K562 (cell line): ENCODE results near the gene GALR3. TPM values are rescaled to one million over a fixed set of nuclear protein-coding genes. Genes with fewer than 3 reads are reported as not detected.

Source experiments
- ATAC-seq: fragments of 200-7000 bp; cut with Tn5 transposase; 3 replicates; pipeline ENCODE4 v1.9.1; 2020; ENCODE audit warnings: moderate library complexity
- BruUV-seq: library from RNA; stranded (reverse); fragments of 400-500 nt; replicated peaks from 2 replicates; lab custom pipeline; 2021; lab: Mats Ljungman, UMichigan
- CTCF ChIA-PET: fragments of 300-600 bp; formaldehyde crosslinking; extraction: SDS; loops from one replicate; lab custom pipeline; 2021; ENCODE audit warnings: low intra/inter-chr PET ratio; lab: Yijun Ruan, JAX
- POLR2A ChIA-PET: fragments of 300-600, 350-650 bp; sonication (Branson Sonifier 250); formaldehyde crosslinking; extraction: SDS; loops from one replicate; lab custom pipeline; 2021; ENCODE audit warnings: antibody characterized with exemption, inconsistent platforms; lab: Yijun Ruan, JAX
- DNase-seq, 4 experiments: peaks; one replicate each; pipeline versions ENCODE4 v3.0.0 to v3.0.0-alpha.2; 2011 to 2018; ENCODE audit warnings: low spot score in 3 of 4, mixed read lengths in 3 of 4; ENCODE audit errors: extremely low read depth in 1 of 4
- FAIRE-seq: peaks from 2 replicates; lab custom pipeline; 2011; peaks lifted over from hg19 to GRCh38; lab: Jason Lieb, UNC
- H2AFZ ChIP-seq: 2 replicates; pipeline ENCODE4 v1.6.0; 2011; ENCODE audit warnings: low read depth, low read length, control low read depth, inconsistent platforms
- H3K27ac ChIP-seq: fragments of 200-600 bp; 3 replicates; pipeline ENCODE4 v1.8.0; 2011; ENCODE audit warnings: low read depth, mild to moderate bottlenecking, control low read depth, inconsistent platforms, low read length, moderate library complexity, mixed read lengths; ENCODE audit errors: extremely low read depth
- H3K27me3 ChIP-seq, 2 experiments: fragments of 300-600 bp in 1 of 2; 2 replicates in 1 of 2; 3 replicates in 1 of 2; pipeline versions ENCODE4 v1.6.0 to v1.8.0; 2011; ENCODE audit warnings: inconsistent platforms in 2 of 2, low read length in 2 of 2, mild to moderate bottlenecking in 1 of 2, mixed read lengths in 1 of 2, moderate library complexity in 1 of 2; ENCODE audit not compliant: control insufficient read depth in 2 of 2, insufficient read depth in 2 of 2
- H3K36me3 ChIP-seq: fragments of 300-600 bp; 3 replicates; pipeline ENCODE4 v1.8.0; 2011; ENCODE audit warnings: mild to moderate bottlenecking, low read length, inconsistent platforms; ENCODE audit not compliant: control insufficient read depth, insufficient read depth
- H3K4me1 ChIP-seq, 2 experiments: fragments of 200-600 bp in 1 of 2; replicated peaks in 1 of 2; 2 replicates in 1 of 2; 3 replicates in 1 of 2; pipeline versions ENCODE4 v1.5.1 to v1.8.0; 2011; ENCODE audit warnings: inconsistent platforms in 2 of 2, low read length in 2 of 2, mild to moderate bottlenecking in 1 of 2, mixed read lengths in 1 of 2, moderate library complexity in 1 of 2; ENCODE audit not compliant: control insufficient read depth in 2 of 2, insufficient read depth in 2 of 2
- H3K4me2 ChIP-seq: 2 replicates; pipeline ENCODE4 v1.6.1; 2011; ENCODE audit warnings: low read length, control low read depth, inconsistent platforms, mixed read lengths; ENCODE audit not compliant: insufficient read depth
- H3K4me3 ChIP-seq: fragments of 200-600 bp; sonication (generic), shearing (Covaris generic); 2 replicates; pipeline ENCODE4 v1.5.1; 2016; ENCODE audit warnings: control low read depth, inconsistent platforms
- H3K79me2 ChIP-seq: fragments of 200-600 bp; 3 replicates; pipeline ENCODE4 v1.8.0; 2011; ENCODE audit warnings: low read length, inconsistent platforms; ENCODE audit not compliant: control insufficient read depth, insufficient read depth
- H3K9ac ChIP-seq, 2 experiments: 2 replicates each; pipeline versions ENCODE4 v1.6.0 to v1.6.1; 2011; ENCODE audit warnings: low read depth in 2 of 2, low read length in 2 of 2, control low read depth in 1 of 2, inconsistent platforms in 1 of 2, mild to moderate bottlenecking in 1 of 2, mixed read lengths in 1 of 2; ENCODE audit not compliant: insufficient read depth in 1 of 2
- H3K9me1 ChIP-seq: one replicate; pipeline ENCODE4 v1.6.0; 2011; ENCODE audit warnings: inconsistent platforms, mild to moderate bottlenecking, low read length, moderate library complexity; ENCODE audit not compliant: control insufficient read depth, insufficient read depth
- H3K9me3 ChIP-seq: replicated peaks from 2 replicates; pipeline ENCODE4 v1.5.1; 2011; ENCODE audit warnings: low read depth, low read length, inconsistent platforms; ENCODE audit not compliant: control insufficient read depth, insufficient read depth
- H4K20me1 ChIP-seq: replicated peaks from 2 replicates; pipeline ENCODE4 v1.6.1; 2011; ENCODE audit warnings: low read length, inconsistent platforms, mixed read lengths; ENCODE audit not compliant: control insufficient read depth, insufficient read depth
- CBFA2T3 ChIP-seq: fragments of 450-650 bp; IDR thresholded peaks from 2 replicates; pipeline ENCODE4 v1.6.1; 2017
- CBX1 ChIP-seq: sonication (generic); IDR thresholded peaks from 2 replicates; pipeline ENCODE4 v1.6.1; 2016; ENCODE audit warnings: antibody characterized with exemption, low read depth, mild to moderate bottlenecking
- HIVEP1 ChIP-seq: fragments of 250-450 bp; sonication (Bioruptor Pico); IDR thresholded peaks from 2 replicates; pipeline ENCODE4 v1.4.0; 2020; ENCODE audit warnings: mild to moderate bottlenecking
- HMG20A ChIP-seq: fragments of 450-650 bp; formaldehyde crosslinking; conservative IDR thresholded peaks from 2 replicates; pipeline ENCODE4 v1.4.0; 2020; ENCODE audit warnings: mild to moderate bottlenecking, mixed read lengths
- MECOM ChIP-seq: fragments of 250-450 bp; sonication (Bioruptor Pico); IDR thresholded peaks from 2 replicates; pipeline ENCODE4 v1.8.0; 2022; ENCODE audit warnings: inconsistent platforms
- NFRKB ChIP-seq: fragments of 450-650 bp; IDR thresholded peaks from 2 replicates; pipeline ENCODE4 v1.6.1; 2016; ENCODE audit warnings: low read depth
- PHF20 ChIP-seq: fragments of 450-650 bp; IDR thresholded peaks from 2 replicates; pipeline ENCODE4 v1.6.1; 2018; ENCODE audit not compliant: partially characterized antibody
- RBM22 ChIP-seq: fragments of 200-400 bp; formaldehyde crosslinking; IDR thresholded peaks from 2 replicates; pipeline ENCODE4 v1.6.1; 2018; ENCODE audit warnings: low read length, low read depth; ENCODE audit not compliant: poor library complexity, severe bottlenecking
- RBM39 ChIP-seq: fragments of 200-400 bp; formaldehyde crosslinking; optimal IDR thresholded peaks from 2 replicates; pipeline ENCODE3; 2018; ENCODE audit warnings: low read depth, low read length
- SAP30 ChIP-seq: fragments of 200-600 bp; sonication (generic); IDR thresholded peaks from 2 replicates; pipeline ENCODE4 v1.6.1; 2012; ENCODE audit warnings: borderline replicate concordance, low read depth, mild to moderate bottlenecking, moderate library complexity, low read length, control low read depth, inconsistent platforms; ENCODE audit not compliant: insufficient read depth, poor library complexity, severe bottlenecking
- SMARCC2 ChIP-seq: fragments of 450-650 bp; IDR thresholded peaks from 2 replicates; pipeline ENCODE4 v1.6.1; 2017; ENCODE audit warnings: antibody characterized with exemption, moderate library complexity, mild to moderate bottlenecking, low read depth
- SP1 ChIP-seq: sonication (generic); formaldehyde crosslinking; IDR thresholded peaks from 2 replicates; pipeline ENCODE4 v1.8.1; 2022; ENCODE audit warnings: mild to moderate bottlenecking, missing genetic modification reagents
- TAF15 ChIP-seq: fragments of 200-400 bp; formaldehyde crosslinking; IDR thresholded peaks from 2 replicates; pipeline ENCODE4 v1.6.1; 2017; ENCODE audit warnings: mild to moderate bottlenecking, low read depth, low read length, moderate library complexity
- ZNF592 ChIP-seq: fragments of 450-650 bp; IDR thresholded peaks from 2 replicates; pipeline ENCODE4 v1.6.1; 2017; ENCODE audit warnings: antibody characterized with exemption, mild to moderate bottlenecking
- WGBS: fragments of 100-300 bp; shearing (Covaris generic); methylation state at CpG from one replicate; pipeline ENCODE4 v1.1.6; 2016; ENCODE audit warnings: low coverage, mixed read lengths; ENCODE audit not compliant: insufficient coverage; ENCODE audit errors: missing lambda C conversion rate; 5-methylcytosine and 5-hydroxymethylcytosine counted together
- in situ Hi-C: fragments of 300-500 bp; cut with MboI; formaldehyde crosslinking; loops from 4 replicates; pipeline ENCODE4 v1.15.0; 2018; ENCODE audit warnings: inconsistent platforms, mixed read lengths
- intact Hi-C: fragments of 100-400 bp; cut with micrococcal nuclease; formaldehyde crosslinking; loops from 2 replicates; pipeline ENCODE4 v1.14.2; 2022
- polyA plus RNA-seq, 8 experiments: library from polyadenylated mRNA; depleted of rRNA in 4 of 8; stranded (reverse) in 5 of 8; unstranded in 3 of 8; fragments of >200 nt; fragmentation: Nextera tagmentation in 2 of 8; fragmentation: Illumina TruSeq in 1 of 8; extraction: Ambion mirVana in 2 of 8; extraction: Trizol in 1 of 8; gene quantifications; 2 replicates each; pipeline versions ENCODE4 v1.2.1 to v1.2.3, GENCODE V29; 2011 to 2014; ENCODE audit warnings: inconsistent platforms in 1 of 8, missing spikeins in 1 of 8
- total RNA-seq, 7 experiments: library from RNA; depleted of rRNA in 6 of 7; stranded (reverse); fragments of >200 nt in 6 of 7; fragmentation: Illumina TruSeq in 2 of 7; extraction: Trizol in 2 of 7; gene quantifications; 2 replicates each; pipeline versions ENCODE4 v1.2.1 to v1.2.3, GENCODE V29; 2011 to 2021; ENCODE audit warnings: low replicate concordance in 1 of 7

Gene GALR3
- total and polyA plus RNA-seq, 9 of the 15 experiments (the other 6 are each of a cell fraction or from before 2014, with no cell fraction given): 0.13 TPM; not detected in 8

DNA sequence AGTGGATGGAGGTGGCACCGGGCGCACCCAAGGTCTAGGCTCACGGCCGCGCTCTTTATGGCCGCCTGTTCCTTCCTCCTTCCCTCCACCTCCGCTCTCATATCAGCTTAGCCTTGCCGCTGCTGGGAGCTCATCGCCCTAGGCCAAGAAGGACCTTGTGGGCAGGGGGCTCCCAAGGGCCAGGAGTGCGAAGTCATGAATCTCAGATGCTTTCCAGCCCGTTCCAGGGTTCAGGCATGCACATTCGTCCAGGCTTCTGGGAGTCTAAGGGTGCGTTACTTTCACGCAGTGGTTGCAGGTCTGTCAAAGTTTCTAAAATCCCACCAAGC is 4.1 kb upstream of the GALR3 start:
- Histone ChIP-seq H3K4me2 (no peak overlapping the region), H3K27ac (no peak overlapping the region), H3K27me3 (no peaks in the 10 kb centered on the region), H3K4me3 (no peak overlapping the region), H4K20me1 (no peaks in the 10 kb centered on the region), H3K9ac (no peak overlapping the region), H3K9me1 (no peaks in the 10 kb centered on the region), H3K36me3 (peaks cover 30% of the 10 kb centered on the region; the same call in 2 of the 3 replicates), H2AFZ (no peak overlapping the region), H3K79me2 (no peaks in the 10 kb centered on the region), H3K4me1 (peaks cover 7 to 23% of the 10 kb centered on the region in 2 experiments; a peak in 4 of 5 replicates), H3K9me3 (no peaks in the 10 kb centered on the region)
- 88% methylated on average over 7 of the region's 14 CpGs for WGBS
- no peak for FAIRE-seq
- TF ChIP-seq SMARCC2 (no peak), ZNF592 (no peak), RBM39 (no peak), HMG20A (CRISPR knock-in tag) (no peak), HIVEP1 (CRISPR knock-in tag) (no peak), RBM22 (no peak), SP1 (CRISPR knock-in tag) (no peak), TAF15 (no peak), CBX1 (no peak), MECOM (no peak), PHF20 (no peak), CBFA2T3 (no peak), NFRKB (no peak), SAP30 (no peak)
- in situ Hi-C loops (loop anchor here (5.0 kb wide), 1 partner anchor 143 kb away; no protein-coding TSS in a partner anchor), intact Hi-C loops (no loop called here)
- ChIA-PET POLR2A (interaction anchor here (1.1 to 5.0 kb wide), 4 partner anchors 8 to 39 kb away, joined by 3 to 34 read pairs (median 6); partner anchors contain the start of gene GCAT), CTCF (interaction anchor here (2.1 kb wide), 1 partner anchor 45 kb away, joined by 9 read pairs; no protein-coding TSS in a partner anchor)
- no TSS peak for BruUV-seq
- no peak for DNase-seq
- no peak for ATAC-seq
